NCI-H345 treated with DMSO at 0.1 percent for 48 hours (cell line): ENCODE measurements around the gene MPND.

Source experiments
- DNase-seq: peaks from one replicate; lab custom pipeline; 2025; ENCODE audit not compliant: unreplicated experiment; lab: John Stamatoyannopoulos, UW

The MPND gene

GRCh38 chr19:4343370-4344307, at the start of gene MPND:
TSS of gene MPND (plus strand) at chr19:4343562. CDS start at chr19:4343594, 32 bp downstream.
- peak; percentile 78 for DNase-seq

GRCh38 chr19:4294389-4294788, 49.0 kb upstream of the MPND start:
- DNase-seq: no peak

GRCh38 chr19:4295972-4296771, 47.2 kb upstream of the MPND start:
- peak; percentile 33 for DNase-seq

GRCh38 chr19:4297901-4298809, 45.2 kb upstream of the MPND start:
- no peak for DNase-seq

- no peak for DNase-seq
These were observed 44.4 kb upstream of the MPND start for GRCh38 chr19:4298810-4299550.

- no peak for DNase-seq
These were observed 42.8 kb upstream of the MPND start for GRCh38 chr19:4300589-4300988.

GRCh38 chr19:4301590-4302242, 41.6 kb upstream of the MPND start:
- no peak for DNase-seq

GRCh38 chr19:4302243-4302640, 41.1 kb upstream of the MPND start, which contains the start of gene TMIGD2:
TSS of gene TMIGD2 (minus strand) at chr19:4302389. CDS start at chr19:4302385, 4 bp downstream.
- no peak for DNase-seq

- no peak for DNase-seq
These were observed 39.4 kb upstream of the MPND start for GRCh38 chr19:4303819-4304537.

- peak; percentile 52 for DNase-seq
These were observed 38.7 kb upstream of the MPND start, which contains the start of gene FSD1 for GRCh38 chr19:4304538-4305256. TSS of gene FSD1 (plus strand) at chr19:4304598. CDS start at chr19:4304747, 149 bp downstream.

GRCh38 chr19:4305257-4305612, 38.1 kb upstream of the MPND start:
- no peak for DNase-seq

GRCh38 chr19:4305659-4306058, 37.7 kb upstream of the MPND start:
- no peak for DNase-seq

GRCh38 chr19:4310247-4311121, 32.9 kb upstream of the MPND start:
- DNase-seq: no peak

GRCh38 chr19:4313847-4314490, 29.4 kb upstream of the MPND start:
- DNase-seq: no peak

GRCh38 chr19:4316956-4317355, 26.4 kb upstream of the MPND start:
- DNase-seq: no peak

GRCh38 chr19:4318460-4318859, 24.9 kb upstream of the MPND start:
- no peak for DNase-seq
